Astrocyte of the spinal cord (primary cell): ENCODE measurements around the gene S1PR2.

Source experiments
- DNase-seq: peaks from one replicate; pipeline ENCODE4 v3.0.0; 2011; ENCODE audit warnings: low read depth, low spot score
- H3K4me3 ChIP-seq: 2 replicates; pipeline ENCODE4 v1.5.1; 2011; ENCODE audit warnings: low read depth, mild to moderate bottlenecking, low read length, moderate library complexity
- CTCF ChIP-seq: IDR thresholded peaks from 2 replicates; pipeline ENCODE4 v1.5.1; 2012; ENCODE audit warnings: low read depth, mild to moderate bottlenecking, low read length, inconsistent platforms
- in situ Hi-C: cut with HindIII; loops from 2 replicates; pipeline ENCODE4 v1.10.0; 2017; ENCODE audit warnings: low sequenced_read_pairs

The S1PR2 gene

DNA sequence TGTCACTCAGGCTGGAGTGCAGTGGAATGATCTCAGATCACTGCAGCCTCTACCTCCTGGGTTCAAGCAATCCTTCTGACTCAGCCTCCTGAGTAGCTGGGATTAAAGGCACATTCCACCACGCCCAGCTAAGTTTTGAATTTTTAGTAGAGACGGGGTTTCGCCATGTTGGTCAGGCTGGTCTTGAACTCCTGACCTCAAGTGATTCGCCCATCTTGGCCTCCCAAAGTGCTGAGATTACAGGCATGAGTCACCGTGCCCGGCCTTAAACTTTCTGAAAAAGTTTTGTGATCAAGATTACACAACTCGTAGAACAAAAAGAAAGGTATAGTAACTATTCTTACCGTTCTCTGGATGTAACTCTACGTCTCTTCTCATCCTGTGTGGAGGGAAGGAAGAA is 57.6 kb downstream of the S1PR2 start:
- no peak overlapping the region for H3K4me3 ChIP-seq
- no peak for TF ChIP-seq CTCF
- no peak for DNase-seq
- in situ Hi-C loops: no loop called here
